Measurements from ENCODE around the gene ZNRF2.
"Not testable (repeated sequence)": the region's sequence is repeated elsewhere in the genome, so short reads cannot be mapped to it uniquely, and the experiment has no call there.

ZNRF2 gene

GRCh38 chr7:30365621-30366020, 81.2 kb downstream of the ZNRF2 start:
- no peak for DNase-seq

- DNase-seq = no peak
Measured at GRCh38 chr7:30366606-30367005, 82.2 kb downstream of the ZNRF2 start.

GRCh38 chr7:30367561-30367960, 83.2 kb downstream of the ZNRF2 start:
- no peak for DNase-seq

- DNase-seq = no peak
Measured at GRCh38 chr7:30369879-30370278, 85.5 kb downstream of the ZNRF2 start.

- no peak for DNase-seq
Measured at GRCh38 chr7:30371321-30371720, 86.9 kb downstream of the ZNRF2 start.

GRCh38 chr7:30378275-30378674, 93.9 kb downstream of the ZNRF2 start:
- DNase-seq = no peak

GRCh38 chr7:30379131-30379530, 94.7 kb downstream of the ZNRF2 start:
- DNase-seq = no peak

GRCh38 chr7:30379741-30380140, 95.3 kb downstream of the ZNRF2 start:
- DNase-seq = no peak

- DNase-seq = no peak
Measured at GRCh38 chr7:30380294-30380693, 95.9 kb downstream of the ZNRF2 start.

DNA sequence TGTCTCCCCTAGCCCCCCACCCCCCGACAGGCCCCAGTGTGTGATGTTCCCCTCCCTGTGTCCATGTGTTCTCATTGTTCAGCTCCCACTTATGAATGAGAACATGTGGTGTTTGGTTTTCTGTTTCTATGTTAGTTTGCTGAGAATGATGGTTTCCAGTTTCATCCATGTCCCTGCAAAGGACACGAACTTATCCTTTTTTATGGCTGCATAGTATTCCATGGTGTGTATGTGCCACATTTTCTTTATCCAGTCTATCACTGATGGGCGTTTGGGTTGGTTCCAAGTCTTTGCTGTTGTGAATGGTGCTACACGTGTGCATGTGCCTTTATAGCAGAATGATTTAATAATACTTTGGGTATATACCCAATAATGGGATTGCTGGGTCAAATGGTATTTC, 96.4 kb downstream of the ZNRF2 start:
- DNase-seq = not testable (repeated sequence)

- no peak for DNase-seq
Measured at GRCh38 chr7:30382607-30383006, 98.2 kb downstream of the ZNRF2 start.

DNA sequence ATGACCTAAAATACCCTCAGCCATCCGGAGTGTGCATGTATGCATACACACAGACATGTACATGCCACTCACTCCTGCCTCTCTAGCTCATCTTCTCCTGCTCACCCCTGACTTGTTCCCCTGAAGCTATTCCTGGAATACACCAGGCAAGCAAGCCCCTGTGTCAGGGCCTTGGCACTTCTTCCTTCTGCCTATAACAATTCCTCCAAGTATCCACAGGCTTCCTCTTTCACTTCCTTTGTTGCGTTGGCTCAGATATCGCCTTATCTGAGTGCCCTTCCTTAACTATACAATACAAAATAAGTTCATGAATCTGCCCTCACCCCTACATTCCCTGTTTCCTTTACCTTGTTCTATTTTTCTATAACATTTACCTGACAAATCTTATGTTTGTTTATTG, 105.4 kb downstream of the ZNRF2 start:
- DNase-seq = no peak

DNA sequence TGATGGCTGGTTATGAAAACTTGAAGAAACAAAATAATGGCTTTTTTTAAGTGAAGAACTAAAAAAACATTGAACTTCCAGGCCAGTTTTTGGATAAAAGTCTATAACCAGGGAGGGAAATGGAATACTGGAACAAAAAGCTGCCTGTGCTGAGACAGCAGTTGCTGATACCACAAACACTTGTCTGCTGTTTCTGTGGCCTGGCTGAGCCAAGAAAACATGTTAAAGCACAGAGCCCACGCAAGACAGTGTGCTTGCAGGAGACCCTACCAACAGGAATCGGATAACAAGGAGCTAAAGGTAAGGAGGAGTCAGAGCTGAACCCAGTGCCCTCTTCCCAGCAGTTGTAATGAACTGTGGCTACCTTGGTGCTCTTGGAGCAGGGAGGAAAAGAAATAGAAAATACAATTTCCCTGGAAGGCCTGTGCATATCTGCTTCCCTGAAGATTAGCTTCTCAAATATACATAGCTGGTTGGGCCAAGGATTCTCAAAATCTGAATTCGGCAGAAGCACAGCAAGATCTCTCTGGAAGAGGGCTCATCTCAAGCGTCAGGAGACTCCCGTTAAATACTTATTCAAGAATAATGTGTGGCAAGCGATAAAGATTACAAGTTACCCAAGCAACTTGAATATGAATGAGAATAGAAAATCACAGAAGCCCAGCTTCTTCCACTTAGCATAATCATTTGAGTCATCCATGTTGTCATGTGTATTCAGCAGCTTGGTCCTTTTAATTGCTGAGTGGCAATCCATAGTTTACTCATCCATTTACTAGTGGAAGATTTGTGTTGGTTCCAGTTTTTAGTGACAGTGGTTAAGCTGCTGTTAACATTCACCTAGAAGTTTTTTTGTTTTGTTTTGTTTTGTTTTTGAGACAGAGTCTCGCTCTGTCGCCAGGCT, 106.6 kb downstream of the ZNRF2 start:
- DNase-seq = no peak

DNA sequence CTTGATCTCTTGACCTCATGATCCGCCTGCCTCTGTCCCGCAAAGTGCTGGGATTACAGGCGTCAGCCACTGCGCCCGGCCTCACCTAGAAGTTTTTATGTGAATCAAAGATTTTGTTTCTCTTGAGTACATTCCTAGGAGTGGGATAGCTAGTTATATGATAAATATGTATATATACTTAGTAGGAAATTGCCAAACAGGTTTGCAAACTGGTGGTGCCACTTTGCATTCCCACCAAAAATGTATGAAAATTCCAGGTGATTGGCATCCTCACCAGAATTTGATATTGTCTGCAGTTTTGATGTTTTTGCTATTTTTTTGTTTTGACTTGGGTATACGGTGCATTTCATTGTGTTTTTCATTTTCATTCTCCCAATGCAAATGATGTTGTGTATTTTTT, 107.4 kb downstream of the ZNRF2 start:
- no peak for DNase-seq

DNA sequence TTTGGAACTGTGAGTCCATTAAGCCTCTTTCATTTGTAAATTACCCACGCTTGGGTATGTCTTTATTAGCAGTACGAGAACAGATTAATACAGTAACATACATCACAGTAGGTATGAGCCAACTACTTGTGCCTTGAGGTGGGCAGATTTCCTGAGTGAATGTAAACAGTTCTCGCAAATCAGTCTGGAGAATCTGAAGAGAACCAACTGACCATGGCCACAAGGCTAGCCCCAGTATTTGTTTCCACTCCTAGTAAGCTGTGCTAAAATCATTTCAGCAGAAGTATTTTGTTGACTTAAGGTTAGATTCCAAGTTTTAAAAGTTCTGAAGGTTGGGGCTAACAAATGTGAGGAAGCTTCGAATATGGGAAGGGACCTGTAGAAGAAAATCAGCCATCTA, 111.3 kb downstream of the ZNRF2 start:
- no peak for DNase-seq

DNA sequence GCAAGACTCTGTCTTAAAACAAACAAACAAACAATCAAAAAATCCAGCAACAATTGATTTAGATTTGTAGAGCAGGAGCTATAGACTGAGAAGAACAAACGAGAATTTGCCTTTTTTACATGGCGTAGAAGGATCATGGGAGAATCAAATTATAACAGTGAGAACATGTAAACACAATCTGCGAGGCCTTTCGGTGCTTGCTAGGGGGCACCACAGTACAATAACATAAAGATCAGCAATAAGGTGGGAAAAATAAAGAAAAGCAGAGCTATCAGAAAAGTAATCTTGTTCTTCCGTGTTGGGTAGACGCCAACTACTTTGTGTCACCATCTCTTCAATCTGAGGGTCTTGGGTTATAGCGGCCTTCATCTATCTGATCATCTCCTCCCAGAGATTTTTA, 112.0 kb downstream of the ZNRF2 start:
- no peak for DNase-seq

DNA sequence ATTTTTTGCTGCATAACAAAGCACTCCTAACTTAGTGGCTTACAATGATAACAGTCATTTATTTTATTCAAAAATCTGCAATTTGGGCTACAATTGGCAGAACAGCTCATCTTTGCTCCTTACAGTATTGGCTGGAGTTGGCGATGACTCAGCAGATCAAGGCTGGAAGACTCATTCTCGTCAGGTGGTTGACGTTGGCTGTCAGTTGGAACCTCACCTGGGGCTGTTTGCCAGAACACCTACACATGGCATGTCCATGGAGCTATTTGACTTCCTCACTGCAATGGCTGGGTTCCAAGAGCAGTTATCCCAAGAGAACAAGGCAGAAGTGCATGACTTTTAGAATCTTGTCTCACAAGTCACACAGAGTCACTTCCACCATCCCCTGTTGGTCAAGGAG, 119.1 kb downstream of the ZNRF2 start:
- no peak for DNase-seq

GRCh38 chr7:30405179-30405578, 120.8 kb downstream of the ZNRF2 start:
- DNase-seq = no peak

GRCh38 chr7:30406664-30407425, 122.4 kb downstream of the ZNRF2 start:
- DNase-seq = no peak

DNA sequence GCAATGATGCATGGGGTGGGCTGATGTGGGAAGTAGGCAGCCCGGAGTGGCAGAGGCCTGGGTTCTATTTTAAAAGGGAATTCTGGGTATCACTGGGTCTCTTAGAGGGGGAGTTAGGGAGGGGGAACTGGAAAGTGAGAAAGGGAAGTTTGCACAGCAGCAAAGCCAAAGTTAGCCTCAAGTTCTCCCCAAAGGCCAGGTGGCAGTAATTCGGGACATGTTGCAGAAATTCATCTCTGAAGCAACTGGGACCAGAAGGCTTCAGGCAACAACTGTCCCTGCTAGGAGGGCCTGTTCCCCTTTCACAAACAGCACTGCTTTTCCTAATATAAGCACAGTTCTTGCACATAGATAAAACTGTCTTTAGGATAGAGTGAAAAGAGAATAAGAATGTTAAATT, 126.8 kb downstream of the ZNRF2 start:
- no peak for DNase-seq

- DNase-seq = no peak
Measured at GRCh38 chr7:30411897-30412296, 127.5 kb downstream of the ZNRF2 start.

DNA sequence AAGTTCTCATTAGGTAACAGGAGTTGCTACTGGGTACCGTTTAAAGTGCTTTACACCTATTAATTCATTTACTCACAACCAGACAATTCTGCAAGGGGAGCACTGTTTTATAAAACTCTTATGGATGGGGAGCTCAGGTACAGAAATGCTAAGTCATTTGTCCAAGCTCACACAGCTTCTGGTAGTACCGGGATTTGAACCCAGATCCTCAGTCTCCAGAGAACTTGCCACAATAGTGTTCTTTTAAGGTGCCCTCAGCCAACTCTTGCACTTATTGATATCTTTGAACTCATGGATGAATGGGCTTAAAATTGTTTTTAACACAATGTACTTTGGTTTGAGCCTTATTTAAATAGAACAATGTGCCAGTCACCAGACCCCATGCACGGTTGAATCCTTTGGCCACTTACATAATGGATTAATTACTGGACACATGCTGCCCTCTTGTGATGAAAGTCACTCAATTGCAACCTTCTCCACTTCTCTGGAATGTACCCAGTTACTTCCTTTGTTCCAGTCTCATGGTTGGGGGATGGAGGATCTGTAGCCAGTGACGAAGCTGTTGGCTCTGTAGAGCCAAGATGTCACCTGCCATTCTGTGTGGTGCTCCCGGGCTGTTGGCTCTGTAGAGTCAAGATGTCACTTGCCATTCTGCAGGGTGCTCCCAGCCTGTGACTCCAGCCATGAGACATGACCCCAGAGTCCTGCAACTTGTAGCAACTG, 128.5 kb downstream of the ZNRF2 start:
- peak; percentile 20 for DNase-seq

DNA sequence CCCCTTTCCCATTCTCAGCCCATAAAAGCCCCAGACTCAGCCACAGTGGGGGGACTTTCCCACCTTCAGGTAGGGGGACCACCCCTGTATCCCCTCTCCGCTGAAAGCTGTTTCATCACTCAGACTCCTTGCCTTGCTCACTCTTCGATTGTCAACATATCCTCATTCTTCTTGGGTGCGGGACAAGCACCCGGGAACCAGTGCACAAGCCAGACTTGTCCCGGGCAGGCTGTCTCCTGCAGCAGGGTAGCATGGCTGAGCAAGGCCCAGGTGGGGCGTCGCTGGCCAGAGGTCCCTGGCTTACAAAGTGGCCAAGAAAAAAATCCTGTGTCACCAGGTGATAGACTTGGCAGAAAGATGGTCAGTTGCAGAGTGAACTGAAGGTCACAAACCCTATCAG, 129.5 kb downstream of the ZNRF2 start:
- DNase-seq = no peak
